Lower lobe of right lung (tissue), 2 donors: ENCODE results near the gene SRSF6. TPM values are rescaled to one million over a fixed set of nuclear protein-coding genes. Genes with fewer than 3 reads are reported as not detected.
"Not testable (repeated sequence)": the region's sequence is repeated elsewhere in the genome, so short reads cannot be mapped to it uniquely, and the experiment has no call there.

Experiments used
- ATAC-seq, 2 donors: fragments of 200-7000 bp; cut with Tn5 transposase; one replicate each; pipeline ENCODE4 v1.9.1; 2020 to 2022; ENCODE audit warnings: mild to moderate bottlenecking in 2 of 2, moderate library complexity in 2 of 2
- DNase-seq: peaks from one replicate; pipeline ENCODE4 v3.0.0-alpha.2; 2020
- H3K27ac ChIP-seq: fragments of 200-600 bp; one replicate; pipeline ENCODE4 v1.8.0; 2022
- H3K27me3 ChIP-seq: fragments of 200-600 bp; one replicate; pipeline ENCODE4 v1.8.0; 2022; ENCODE audit warnings: low read depth
- H3K36me3 ChIP-seq: fragments of 200-600 bp; one replicate; pipeline ENCODE4 v1.8.0; 2022; ENCODE audit warnings: mild to moderate bottlenecking
- H3K4me1 ChIP-seq: fragments of 200-600 bp; one replicate; pipeline ENCODE4 v1.8.0; 2022
- H3K4me3 ChIP-seq: fragments of 200-600 bp; one replicate; pipeline ENCODE4 v1.8.0; 2022; ENCODE audit warnings: mild to moderate bottlenecking
- H3K9me3 ChIP-seq: fragments of 200-600 bp; one replicate; pipeline ENCODE4 v1.8.0; 2022
- intact Hi-C: fragments of 100-400 bp; cut with DNase I; formaldehyde crosslinking; loops from one replicate; pipeline ENCODE4 v1.11.0; 2022
- total RNA-seq: library from RNA; stranded (reverse); fragmentation: NEBNext Ultra II Directional; extraction: Animal tissue kit (Norgen Biotek cat#: 25700); gene quantifications from one replicate; pipeline ENCODE4 v1.2.1, GENCODE V29; 2021
- TF ChIP-seq, protein P1 (sequence below): fragments of 200-600 bp; IDR thresholded peaks from one replicate; pipeline ENCODE4 v1.8.0; 2022; ENCODE audit warnings: antibody characterized with exemption, mild to moderate bottlenecking
- donor health status: DM: no; HTN: yes; CAD: no; lungs with severe emphysema.

The SRSF6 gene
- total RNA-seq, 1 donor from 2014 or later, result 145 TPM

GRCh38 chr20:43420192-43420591 lies 37.5 kb upstream of the SRSF6 start:
- no peaks in the 10 kb centered on the region for H3K36me3 ChIP-seq
- peaks cover 21% of the 10 kb centered on the region for H3K9me3 ChIP-seq
- no peak overlapping the region for H3K27ac ChIP-seq
- TF ChIP-seq, protein P1, sequence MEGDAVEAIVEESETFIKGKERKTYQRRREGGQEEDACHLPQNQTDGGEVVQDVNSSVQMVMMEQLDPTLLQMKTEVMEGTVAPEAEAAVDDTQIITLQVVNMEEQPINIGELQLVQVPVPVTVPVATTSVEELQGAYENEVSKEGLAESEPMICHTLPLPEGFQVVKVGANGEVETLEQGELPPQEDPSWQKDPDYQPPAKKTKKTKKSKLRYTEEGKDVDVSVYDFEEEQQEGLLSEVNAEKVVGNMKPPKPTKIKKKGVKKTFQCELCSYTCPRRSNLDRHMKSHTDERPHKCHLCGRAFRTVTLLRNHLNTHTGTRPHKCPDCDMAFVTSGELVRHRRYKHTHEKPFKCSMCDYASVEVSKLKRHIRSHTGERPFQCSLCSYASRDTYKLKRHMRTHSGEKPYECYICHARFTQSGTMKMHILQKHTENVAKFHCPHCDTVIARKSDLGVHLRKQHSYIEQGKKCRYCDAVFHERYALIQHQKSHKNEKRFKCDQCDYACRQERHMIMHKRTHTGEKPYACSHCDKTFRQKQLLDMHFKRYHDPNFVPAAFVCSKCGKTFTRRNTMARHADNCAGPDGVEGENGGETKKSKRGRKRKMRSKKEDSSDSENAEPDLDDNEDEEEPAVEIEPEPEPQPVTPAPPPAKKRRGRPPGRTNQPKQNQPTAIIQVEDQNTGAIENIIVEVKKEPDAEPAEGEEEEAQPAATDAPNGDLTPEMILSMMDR, result no peak
- ATAC-seq (no peak), DNase-seq (no peak)
- no peaks in the 10 kb centered on the region for H3K4me1 ChIP-seq
- no peaks in the 10 kb centered on the region for H3K27me3 ChIP-seq
- intact Hi-C loops, result no loop called here
- H3K4me3 ChIP-seq, result no peak overlapping the region

DNA sequence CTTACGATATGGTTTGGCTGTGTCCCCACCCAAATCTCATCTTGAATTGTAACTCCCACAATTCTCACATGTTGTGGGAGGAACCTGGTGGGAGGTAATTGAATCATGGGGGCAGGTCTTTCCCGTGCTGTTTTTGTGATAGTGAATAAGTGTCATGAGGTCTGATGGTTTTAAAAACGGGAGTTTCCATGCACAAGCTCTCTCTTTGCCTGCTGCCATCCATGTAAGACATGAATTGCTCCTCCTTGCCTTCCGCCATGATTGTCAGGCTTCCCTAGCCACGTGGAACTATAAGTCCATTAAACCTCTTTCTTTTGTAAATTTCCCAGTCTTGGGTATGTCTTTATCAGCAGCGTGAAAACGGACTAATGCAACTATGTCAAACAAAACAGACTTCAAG lies 36.8 kb upstream of the SRSF6 start:
- DNase-seq, H3K36me3 ChIP-seq, H3K4me1 ChIP-seq, ATAC-seq, H3K27ac ChIP-seq, H3K27me3 ChIP-seq, H3K4me3 ChIP-seq, intact Hi-C loops: not testable (repeated sequence)
- H3K9me3 ChIP-seq, result peaks cover 21% of the 10 kb centered on the region

DNA sequence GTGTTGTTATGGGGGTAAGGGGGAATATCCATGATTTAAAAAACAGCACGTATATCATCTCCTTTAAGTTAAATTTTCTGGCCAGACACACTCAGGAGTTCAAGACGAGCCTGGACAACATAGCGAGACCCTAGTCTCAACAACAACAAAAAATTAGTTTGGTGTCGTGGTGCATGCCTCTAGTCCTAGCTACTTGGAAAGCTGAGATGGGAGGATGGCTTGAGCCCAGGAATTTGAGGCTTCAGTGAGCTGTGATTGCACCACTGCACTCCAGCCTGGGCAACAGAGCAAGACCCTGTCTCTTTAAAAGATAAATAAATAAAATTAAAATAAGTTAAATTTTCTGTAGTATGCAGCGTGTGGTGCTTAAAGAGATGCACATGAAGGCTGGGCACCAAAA lies 31.5 kb upstream of the SRSF6 start:
- no peak overlapping the region for H3K27ac ChIP-seq
- TF ChIP-seq, protein P1, result no peak
- no peaks in the 10 kb centered on the region for H3K4me1 ChIP-seq
- H3K4me3 ChIP-seq, result no peak overlapping the region
- no peaks in the 10 kb centered on the region for H3K27me3 ChIP-seq
- H3K9me3 ChIP-seq, result no peaks in the 10 kb centered on the region
- intact Hi-C loops, result no loop called here
- no peaks in the 10 kb centered on the region for H3K36me3 ChIP-seq
- DNase-seq (no peak), ATAC-seq (no peak)

DNA sequence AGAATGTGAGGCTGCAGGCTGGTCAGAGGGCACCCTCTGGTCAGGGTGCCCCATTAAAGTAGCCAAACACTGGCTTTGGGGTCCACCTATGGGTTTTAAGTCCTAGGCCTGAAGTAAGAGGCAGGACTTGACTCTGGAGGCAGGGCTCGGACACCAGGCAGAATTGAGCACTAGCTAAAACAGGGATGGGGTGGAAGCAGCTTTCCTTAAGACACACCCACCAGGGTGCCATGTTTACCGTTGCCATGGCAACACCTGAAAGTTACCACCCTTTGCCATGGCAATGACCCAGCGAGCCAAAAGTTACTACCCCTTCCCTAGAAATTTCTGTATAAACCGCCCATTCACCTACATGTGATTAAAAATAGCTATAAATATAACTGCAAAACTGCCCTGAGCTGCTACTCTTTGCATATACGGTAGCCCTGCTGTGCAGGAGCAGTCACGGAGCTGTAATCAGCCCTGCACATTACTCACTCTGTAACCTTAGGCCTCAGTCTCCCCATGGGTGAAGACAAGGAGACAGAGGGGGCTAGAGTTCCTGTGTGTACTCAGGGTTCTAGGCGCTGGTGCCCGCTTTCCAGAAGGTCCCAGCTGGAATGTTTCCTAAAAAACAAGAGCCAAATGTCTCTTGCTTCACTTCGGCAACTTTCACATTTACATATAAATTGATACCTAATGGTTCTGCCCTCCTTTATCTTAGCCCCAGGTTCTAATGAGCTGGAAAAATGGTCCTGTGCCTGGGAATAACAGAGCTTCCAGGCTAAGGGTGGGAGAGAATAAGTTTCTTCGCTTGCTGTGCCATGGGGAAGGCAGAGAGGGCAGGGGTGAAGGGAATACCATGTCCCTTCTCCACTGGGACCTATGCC lies 27.2 kb upstream of the SRSF6 start:
- intact Hi-C loops, result no loop called here
- TF ChIP-seq, protein P1, result no peak
- H3K4me3 ChIP-seq, result no peak overlapping the region
- no peak overlapping the region for H3K27ac ChIP-seq
- no peaks in the 10 kb centered on the region for H3K4me1 ChIP-seq
- H3K9me3 ChIP-seq, result no peaks in the 10 kb centered on the region
- no peak for ATAC-seq
- H3K36me3 ChIP-seq, result no peaks in the 10 kb centered on the region
- H3K27me3 ChIP-seq, result no peaks in the 10 kb centered on the region
- no peak for DNase-seq

- intact Hi-C loops, result no loop called here
- TF ChIP-seq, protein P1, result no peak
- H3K36me3 ChIP-seq, result no peaks in the 10 kb centered on the region
- H3K9me3 ChIP-seq, result no peaks in the 10 kb centered on the region
- no peak for DNase-seq
- H3K27me3 ChIP-seq, result no peaks in the 10 kb centered on the region
- no peak overlapping the region for H3K4me3 ChIP-seq
- H3K4me1 ChIP-seq, result no peaks in the 10 kb centered on the region
- no peak overlapping the region for H3K27ac ChIP-seq
- no peak for ATAC-seq
Measured at GRCh38 chr20:43431134-43431519, 26.6 kb upstream of the SRSF6 start.

DNA sequence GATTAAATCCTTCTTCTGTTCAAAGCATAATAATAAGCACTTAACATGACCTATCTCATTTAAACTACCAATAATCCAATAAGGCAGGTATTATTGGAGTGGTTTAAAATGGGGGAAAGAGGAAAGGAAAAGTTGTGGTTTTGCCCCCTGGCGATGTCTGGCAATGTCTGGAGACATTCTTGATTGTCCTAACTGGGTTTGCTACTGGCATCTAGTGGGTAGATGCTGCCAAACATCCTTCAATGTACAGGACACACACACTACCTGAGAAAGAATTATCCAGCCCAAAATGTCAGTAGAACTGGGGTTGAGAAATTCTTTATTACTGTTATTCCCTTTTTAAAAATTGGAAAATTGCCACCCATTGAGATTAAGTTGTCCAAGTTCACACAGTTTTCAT lies 25.2 kb upstream of the SRSF6 start:
- DNase-seq (no peak), ATAC-seq (no peak)
- TF ChIP-seq, protein P1, result no peak
- H3K27me3 ChIP-seq, result no peaks in the 10 kb centered on the region
- H3K36me3 ChIP-seq, result no peaks in the 10 kb centered on the region
- H3K4me3 ChIP-seq, result no peak overlapping the region
- H3K27ac ChIP-seq, result no peak overlapping the region
- H3K4me1 ChIP-seq, result no peaks in the 10 kb centered on the region
- H3K9me3 ChIP-seq, result no peaks in the 10 kb centered on the region
- intact Hi-C loops, result no loop called here
